NCI-H1930 (cell line): ENCODE data around the gene GDF9.
A peak's percentile ranks its signal among the peaks of the same experiment; 100 is the strongest.

Source experiments
- DNase-seq, 2 experiments: peaks; one replicate each; lab custom pipeline; 2025; lab: John Stamatoyannopoulos, UW

GDF9 gene

GRCh38 chr5:132866342-132867045 lies at the start of gene GDF9, which contains the start of gene UQCRQ:
GDF9 (minus strand) TSS chr5:132866469; CDS start chr5:132864533, 1,936 bp downstream.
UQCRQ (plus strand) TSS chr5:132866642; CDS start chr5:132866882, 240 bp downstream.
- peak; percentile 89 to 92 for DNase-seq

- no peak for DNase-seq
These were observed 49.4 kb upstream of the GDF9 start for GRCh38 chr5:132915681-132916080.

GRCh38 chr5:132909702-132910101 lies 43.4 kb upstream of the GDF9 start:
- DNase-seq, result no peak

- no peak for DNase-seq
These were observed 40.9 kb upstream of the GDF9 start for GRCh38 chr5:132907161-132907560.

- DNase-seq, result peak in 1 of 2 experiments; percentile 39
These were observed 39.7 kb upstream of the GDF9 start for GRCh38 chr5:132905938-132906337.

GRCh38 chr5:132901730-132902129 lies 35.5 kb upstream of the GDF9 start:
- DNase-seq, result no peak

- DNase-seq, result no peak
These were observed 34.8 kb upstream of the GDF9 start for GRCh38 chr5:132901036-132901435.

- no peak for DNase-seq
These were observed 31.8 kb upstream of the GDF9 start for GRCh38 chr5:132898094-132898493.

GRCh38 chr5:132896685-132897084 lies 30.4 kb upstream of the GDF9 start:
- no peak for DNase-seq

- DNase-seq, result no peak
These were observed 29.5 kb upstream of the GDF9 start for GRCh38 chr5:132895719-132896305.

- DNase-seq, result no peak
These were observed 24.5 kb upstream of the GDF9 start for GRCh38 chr5:132890817-132891216.

- DNase-seq, result no peak
These were observed 23.2 kb upstream of the GDF9 start for GRCh38 chr5:132889501-132889900.

- DNase-seq, result no peak
These were observed 21.0 kb upstream of the GDF9 start for GRCh38 chr5:132887283-132887682.

- DNase-seq, result no peak
These were observed 20.0 kb upstream of the GDF9 start for GRCh38 chr5:132886064-132886823.

GRCh38 chr5:132884548-132884947 lies 18.3 kb upstream of the GDF9 start:
- no peak for DNase-seq

- peak in 1 of 2 experiments; percentile 7 for DNase-seq
These were observed 17.1 kb upstream of the GDF9 start for GRCh38 chr5:132883261-132883834.

- no peak for DNase-seq
These were observed 11.7 kb upstream of the GDF9 start for GRCh38 chr5:132877938-132878337.

- DNase-seq, result no peak
These were observed 11.2 kb upstream of the GDF9 start for GRCh38 chr5:132877466-132877865.

GRCh38 chr5:132876020-132876759 lies 9.9 kb upstream of the GDF9 start:
- DNase-seq, result no peak

GRCh38 chr5:132873930-132874271 lies 7.6 kb upstream of the GDF9 start:
- DNase-seq, result no peak

GRCh38 chr5:132873119-132873929 lies 7.1 kb upstream of the GDF9 start, which contains the start of gene LEAP2:
LEAP2 (plus strand) TSS chr5:132873668; CDS start chr5:132873695, 27 bp downstream.
- DNase-seq, result no peak
